RPMI8226 (cell line): ENCODE results near the gene SIAE.

Source experiments
- DNase-seq: peaks from one replicate; pipeline ENCODE4 v3.0.0-alpha.2; 2015

SIAE gene

GRCh38 chr11:124673333-124674167 lies at the start of gene SIAE, which contains the start of gene SPA17:
Gene SIAE, minus strand, starts transcription at chr11:124673739. Its CDS starts 31 bp downstream, at chr11:124673708.
Gene SPA17, plus strand, starts transcription at chr11:124673904. Its CDS starts 1,361 bp downstream, at chr11:124675265.
- DNase-seq, result peak; percentile 87

- DNase-seq, result no peak
Measured at GRCh38 chr11:124722176-124722575, 48.6 kb upstream of the SIAE start.

GRCh38 chr11:124719534-124719933 lies 46.0 kb upstream of the SIAE start:
- no peak for DNase-seq

GRCh38 chr11:124718801-124719200 lies 45.3 kb upstream of the SIAE start:
- no peak for DNase-seq

GRCh38 chr11:124717786-124718651 lies 44.5 kb upstream of the SIAE start:
- DNase-seq, result no peak

- no peak for DNase-seq
Measured at GRCh38 chr11:124717421-124717785, 43.9 kb upstream of the SIAE start.

GRCh38 chr11:124716591-124716990 lies 43.1 kb upstream of the SIAE start:
- no peak for DNase-seq

- DNase-seq, result no peak
Measured at GRCh38 chr11:124712392-124712791, 38.9 kb upstream of the SIAE start.

GRCh38 chr11:124707829-124708228 lies 34.3 kb upstream of the SIAE start:
- DNase-seq, result no peak

- no peak for DNase-seq
Measured at GRCh38 chr11:124700028-124700427, 26.5 kb upstream of the SIAE start.

- DNase-seq, result no peak
Measured at GRCh38 chr11:124699547-124699946, 26.0 kb upstream of the SIAE start.

- DNase-seq, result no peak
Measured at GRCh38 chr11:124693142-124693541, 19.6 kb upstream of the SIAE start.

- DNase-seq, result no peak
Measured at GRCh38 chr11:124682443-124682842, 8.9 kb upstream of the SIAE start.

- no peak for DNase-seq
Measured at GRCh38 chr11:124681421-124681820, 7.9 kb upstream of the SIAE start.

GRCh38 chr11:124678416-124678815 lies 4.9 kb upstream of the SIAE start:
- DNase-seq, result no peak

GRCh38 chr11:124676386-124676785 lies 2.8 kb upstream of the SIAE start:
- no peak for DNase-seq

- DNase-seq, result no peak
Measured at GRCh38 chr11:124674571-124674970, 1.0 kb upstream of the SIAE start.

GRCh38 chr11:124674168-124674517 lies 604 bp upstream of the SIAE start:
- DNase-seq, result no peak

GRCh38 chr11:124672536-124673215 lies 863 bp downstream of the SIAE start:
- DNase-seq, result no peak

- DNase-seq, result peak; percentile 74
Measured at GRCh38 chr11:124670732-124671131, 2.8 kb downstream of the SIAE start.

- DNase-seq, result peak; percentile 43
Measured at GRCh38 chr11:124669193-124669592, 4.3 kb downstream of the SIAE start.

GRCh38 chr11:124667601-124668000 lies 5.9 kb downstream of the SIAE start:
- no peak for DNase-seq

- DNase-seq, result no peak
Measured at GRCh38 chr11:124663861-124664260, 9.7 kb downstream of the SIAE start.
